Measurements from ENCODE around the gene NRDE2. TPM values are rescaled to one million over a fixed set of nuclear protein-coding genes. Genes with fewer than 3 reads are reported as not detected.

Gene NRDE2
- polyA plus RNA-seq, 3 donors = 18.9 to 23.2 (median 22.1) TPM

Other genes with a start within 250 kb of the NRDE2 start
- 100 to 1,000 TPM; 148 to 151 (median 149) TPM for gene PSMC1, start 75.4 kb downstream of the NRDE2 start, polyA plus RNA-seq (ENCODE audit: insufficient read length in 3 of 3)
- gene CALM1, start 65.1 kb upstream of the NRDE2 start, polyA plus RNA-seq (ENCODE audit: insufficient read length in 3 of 3) = 100 to 1,000 TPM; 389 to 428 (median 409) TPM

All from right renal cortex interstitium (tissue), 3 donors.